HepG2 (cell line): ENCODE results near the gene F8. TPM values are rescaled to one million over a fixed set of nuclear protein-coding genes. Genes with fewer than 3 reads are reported as not detected.

Experiments
- ATF4 ChIP-seq, 2 experiments: fragments of 450-650 bp in 1 of 2; sonication (generic) in 1 of 2; formaldehyde crosslinking; IDR thresholded peaks; 2 replicates each; pipeline versions ENCODE4 v1.5.0 to v1.8.0; 2020 to 2022; ENCODE audit warnings: mild to moderate bottlenecking in 1 of 2, missing genetic modification reagents in 1 of 2
- GLMP ChIP-seq: sonication (generic); formaldehyde crosslinking; IDR thresholded peaks from 2 replicates; pipeline ENCODE4 v1.9.0; 2021; ENCODE audit warnings: missing genetic modification reagents, mild to moderate bottlenecking, borderline replicate concordance
- HNRNPK ChIP-seq: fragments of 200-400 bp; formaldehyde crosslinking; IDR thresholded peaks from 2 replicates; pipeline ENCODE4 v1.6.1; 2018; ENCODE audit warnings: low read length, low read depth, moderate library complexity, mild to moderate bottlenecking; ENCODE audit not compliant: poor library complexity, severe bottlenecking
- MEIS2 ChIP-seq: sonication (generic); formaldehyde crosslinking; IDR thresholded peaks from 2 replicates; pipeline ENCODE4 v1.9.0; 2021; ENCODE audit warnings: mild to moderate bottlenecking, missing genetic modification reagents
- NFE2L2 ChIP-seq: fragments of 150-350 bp; IDR thresholded peaks from 2 replicates; pipeline ENCODE4 v1.6.1; 2014; ENCODE audit warnings: low read length
- NFIB ChIP-seq: sonication (generic); formaldehyde crosslinking; IDR thresholded peaks from 2 replicates; pipeline ENCODE4 v1.9.0; 2021; ENCODE audit warnings: missing genetic modification reagents, mild to moderate bottlenecking, borderline replicate concordance
- POGK ChIP-seq: sonication (generic); formaldehyde crosslinking; conservative IDR thresholded peaks from 2 replicates; pipeline ENCODE4 v1.8.0; 2022; ENCODE audit warnings: mild to moderate bottlenecking, moderate library complexity, missing genetic modification reagents
- PREB ChIP-seq: sonication (generic); formaldehyde crosslinking; IDR thresholded peaks from 2 replicates; pipeline ENCODE4 v1.4.0; 2020; ENCODE audit warnings: missing genetic modification reagents
- TFDP1 ChIP-seq: IDR thresholded peaks from 2 replicates; pipeline ENCODE4 v1.6.1; 2016; ENCODE audit warnings: missing compliant biosample characterization, missing genetic modification reagents, borderline replicate concordance
- ZBTB46 ChIP-seq: sonication (generic); formaldehyde crosslinking; IDR thresholded peaks from 2 replicates; pipeline ENCODE4 v1.4.0; 2020; ENCODE audit warnings: mild to moderate bottlenecking, missing genetic modification reagents, borderline replicate concordance
- ZFP36L2 ChIP-seq: sonication (generic); formaldehyde crosslinking; IDR thresholded peaks from 2 replicates; pipeline ENCODE4 v1.4.0; 2020; ENCODE audit warnings: missing genetic modification reagents
- polyA plus RNA-seq, 8 experiments: library from polyadenylated mRNA; depleted of rRNA in 3 of 8; stranded (reverse) in 7 of 8; unstranded in 1 of 8; fragments of >200 nt; fragmentation: Illumina TruSeq in 4 of 8; extraction: Trizol in 4 of 8; gene quantifications; 2 replicates each; pipeline versions ENCODE4 v1.2.1 to v1.2.3, GENCODE V29; 2011 to 2016; ENCODE audit warnings: low read depth in 4 of 8, missing spikeins in 1 of 8, mixed read lengths in 1 of 8; ENCODE audit not compliant: insufficient read depth in 1 of 8
- total RNA-seq, 5 experiments: library from RNA; depleted of rRNA; stranded (reverse); fragments of >200 nt; fragmentation: Illumina TruSeq; extraction: Trizol; gene quantifications; 2 replicates each; pipeline ENCODE4 v1.2.3, GENCODE V29; 2016; ENCODE audit warnings: low read depth in 1 of 5

The F8 gene
- total and polyA plus RNA-seq, 2 of the 13 experiments (the other 11 are each of a cell fraction or from before 2014, with no cell fraction given): 0.29 to 0.61 TPM

- no peak for TF ChIP-seq GLMP (CRISPR knock-in tag)
- no peak for TF ChIP-seq ZBTB46 (CRISPR knock-in tag)
- no peak for TF ChIP-seq ZFP36L2 (CRISPR knock-in tag)
- no peak for TF ChIP-seq POGK (CRISPR knock-in tag)
- TF ChIP-seq TFDP1: no peak
- TF ChIP-seq NFE2L2: no peak
- TF ChIP-seq HNRNPK: no peak
- TF ChIP-seq NFIB: no peak
- no peak for TF ChIP-seq MEIS2 (CRISPR knock-in tag)
- no peak for TF ChIP-seq PREB
- no peak for TF ChIP-seq ATF4 (CRISPR knock-in tag; IDR thresholded peaks at IDR 0.05)
These were observed 31.1 kb upstream of the F8 start (continued) for GRCh38 chrX:155053656-155054055.
